HCT116 (cell line): Measurements from ENCODE around the gene EFEMP2. TPM values are rescaled to one million over a fixed set of nuclear protein-coding genes. Genes with fewer than 3 reads are reported as not detected.

Source experiments
- ATAC-seq: fragments of 200-7000 bp; cut with Tn5 transposase; 2 replicates; pipeline ENCODE4 v1.9.1; 2020; ENCODE audit warnings: mild to moderate bottlenecking, moderate library complexity
- BruUV-seq: library from RNA; stranded (reverse); fragments of 400-500 nt; replicated peaks from 2 replicates; lab custom pipeline; 2021; lab: Mats Ljungman, UMichigan
- CTCF ChIA-PET: fragments of 300-600 bp; sonication (Branson Sonifier 250); formaldehyde crosslinking; loops from one replicate; lab custom pipeline; 2021; ENCODE audit warnings: antibody characterized with exemption; lab: Charles Lee
- POLR2A ChIA-PET: fragments of 300-600, 350-600 bp; sonication (Branson Sonifier 250); formaldehyde crosslinking; loops from one replicate; lab custom pipeline; 2021; ENCODE audit warnings: antibody characterized with exemption; lab: Charles Lee
- RAD21 ChIA-PET, 2 experiments: fragments of 300-600 bp; sonication (Branson Sonifier 250); formaldehyde crosslinking; loops; one replicate each; lab custom pipeline; 2023; ENCODE audit warnings: low total read pairs in 2 of 2; ENCODE audit not compliant: uncharacterized antibody in 2 of 2, unreplicated experiment in 2 of 2, low non-redundant PET in 1 of 2; lab: Charles Lee
- DNase-seq: peaks from one replicate; pipeline ENCODE4 v3.0.0-alpha.2; 2010; ENCODE audit warnings: low read depth, low spot score
- H2AFZ ChIP-seq: fragments of 200-600 bp; shearing (Covaris generic), sonication (generic); 2 replicates; pipeline ENCODE4 v1.6.1; 2017; ENCODE audit warnings: low read depth, mixed run types, mixed read lengths, antibody characterized with exemption, low read length; ENCODE audit not compliant: poor library complexity, severe bottlenecking
- H3K27ac ChIP-seq: 2 replicates; pipeline ENCODE4 v1.5.1; 2012; ENCODE audit warnings: low read depth, low read length
- H3K27me3 ChIP-seq: fragments of 200-600 bp; sonication (generic); 2 replicates; pipeline ENCODE4 v1.6.1; 2016; ENCODE audit warnings: mixed run types, low read length, mixed read lengths; ENCODE audit not compliant: insufficient read depth
- H3K36me3 ChIP-seq, 2 experiments: fragments of 200-500 bp in 1 of 2; fragments of 200-600 bp in 1 of 2; sonication (Bioruptor generic) in 1 of 2; sonication (generic) in 1 of 2; 2 replicates each; pipeline versions ENCODE4 v1.5.1 to v1.6.1; 2014 to 2016; ENCODE audit warnings: low read length in 2 of 2, inconsistent platforms in 1 of 2, mixed read lengths in 1 of 2, mixed run types in 1 of 2; ENCODE audit not compliant: insufficient read depth in 2 of 2, control insufficient read depth in 1 of 2
- H3K4me1 ChIP-seq, 2 experiments: fragments of 200-600 bp in 1 of 2; sonication (generic) in 1 of 2; 2 replicates each; pipeline versions ENCODE4 v1.5.1 to v1.6.1; 2012 to 2017; ENCODE audit warnings: low read length in 2 of 2, inconsistent platforms in 1 of 2, mild to moderate bottlenecking in 1 of 2, mixed read lengths in 1 of 2, mixed run types in 1 of 2, moderate library complexity in 1 of 2; ENCODE audit not compliant: insufficient read depth in 2 of 2, control insufficient read depth in 1 of 2
- H3K4me2 ChIP-seq: fragments of 200-600 bp; sonication (generic); 2 replicates; pipeline ENCODE4 v1.6.1; 2017; ENCODE audit warnings: mixed run types, low read length, mixed read lengths
- H3K4me3 ChIP-seq, 2 experiments: fragments of 200-600 bp in 1 of 2; sonication (generic) in 1 of 2; replicated peaks in 1 of 2; 2 replicates each; pipeline ENCODE4 v1.5.1; 2011 to 2016; ENCODE audit warnings: low read length in 2 of 2, control low read depth in 1 of 2, low read depth in 1 of 2, mild to moderate bottlenecking in 1 of 2, mixed read lengths in 1 of 2, mixed run types in 1 of 2
- H3K79me2 ChIP-seq: fragments of 200-600 bp; sonication (generic); 2 replicates; pipeline ENCODE4 v1.6.1; 2017; ENCODE audit warnings: mild to moderate bottlenecking, mixed run types, low read length, moderate library complexity, mixed read lengths; ENCODE audit not compliant: insufficient read depth
- H3K9ac ChIP-seq: fragments of 200-600 bp; sonication (generic); 2 replicates; pipeline ENCODE4 v1.6.1; 2016; ENCODE audit warnings: low read length, mixed read lengths
- H3K9me2 ChIP-seq: fragments of 200-600 bp; sonication (generic), shearing (Covaris generic); 2 replicates; pipeline ENCODE4 v1.6.1; 2017; ENCODE audit warnings: mixed run types, mild to moderate bottlenecking, moderate library complexity; ENCODE audit not compliant: insufficient read depth
- H3K9me3 ChIP-seq, 2 experiments: fragments of 200-500 bp in 1 of 2; fragments of 200-600 bp in 1 of 2; sonication (Bioruptor generic) in 1 of 2; sonication (generic) in 1 of 2; 2 replicates each; pipeline ENCODE4 v1.6.1; 2014 to 2017; ENCODE audit warnings: low read length in 2 of 2, mixed read lengths in 2 of 2, inconsistent platforms in 1 of 2, low read depth in 1 of 2, mild to moderate bottlenecking in 1 of 2, mixed run types in 1 of 2, moderate library complexity in 1 of 2; ENCODE audit not compliant: control insufficient read depth in 1 of 2, insufficient read depth in 1 of 2
- H4K20me1 ChIP-seq: fragments of 200-600 bp; sonication (generic), shearing (Covaris generic); 2 replicates; pipeline ENCODE4 v1.6.1; 2017; ENCODE audit warnings: mixed run types, mild to moderate bottlenecking, moderate library complexity; ENCODE audit not compliant: insufficient read depth
- CEBPB ChIP-seq: IDR thresholded peaks from 2 replicates; pipeline ENCODE4 v1.6.1; 2012; ENCODE audit warnings: low read depth
- EZH2 ChIP-seq: fragments of 200-600 bp; sonication (generic); IDR thresholded peaks from 2 replicates; pipeline ENCODE4 v1.6.1; 2017; ENCODE audit warnings: antibody characterized with exemption, mixed run types
- EZH2phosphoT487 ChIP-seq: fragments of 200-600 bp; IDR thresholded peaks from 2 replicates; pipeline ENCODE4 v1.6.1; 2018; ENCODE audit warnings: antibody characterized with exemption, borderline replicate concordance
- JUND ChIP-seq: IDR thresholded peaks from 2 replicates; pipeline ENCODE4 v1.6.1; 2012
- SRF ChIP-seq: IDR thresholded peaks from 2 replicates; pipeline ENCODE4 v1.6.1; 2012; ENCODE audit warnings: low read depth
- TCF7L2 ChIP-seq: IDR thresholded peaks from 2 replicates; pipeline ENCODE4 v1.7.0; 2011; ENCODE audit warnings: borderline replicate concordance, inconsistent platforms; ENCODE audit not compliant: insufficient read depth, insufficient read length; ENCODE audit errors: extremely low read depth
- YY1 ChIP-seq: IDR thresholded peaks from 2 replicates; pipeline ENCODE4 v1.6.1; 2011; ENCODE audit warnings: low read length, low read depth, moderate library complexity, mild to moderate bottlenecking; ENCODE audit not compliant: insufficient replicate concordance; ENCODE audit errors: extremely low read depth
- ZNF274 ChIP-seq: fragments of 200-500 bp; sonication (Bioruptor generic); IDR thresholded peaks from 2 replicates; pipeline ENCODE4 v1.6.1; 2014; ENCODE audit warnings: mild to moderate bottlenecking, low read depth, low read length, inconsistent platforms
- intact Hi-C: fragments of 100-400 bp; cut with micrococcal nuclease; formaldehyde crosslinking; loops from 2 replicates; pipeline ENCODE4 v1.10.0; 2022
- total RNA-seq: library from RNA; stranded (reverse); gene quantifications from one replicate; pipeline ENCODE4 v1.2.1, GENCODE V29; 2021; ENCODE audit not compliant: unreplicated experiment
- TF ChIP-seq, protein P1 (sequence below), 3 experiments: fragments of 200-600 bp in 1 of 3; sonication (generic) in 1 of 3; IDR thresholded peaks in 2 of 3; conservative IDR thresholded peaks in 1 of 3; 2 replicates each; pipeline ENCODE4 v1.5.1; 2012 to 2017; ENCODE audit warnings: low read depth in 2 of 3, low read length in 2 of 3, antibody characterized with exemption in 1 of 3, borderline replicate concordance in 1 of 3, control low read depth in 1 of 3, mild to moderate bottlenecking in 1 of 3, mixed read lengths in 1 of 3, mixed run types in 1 of 3, moderate library complexity in 1 of 3; ENCODE audit not compliant: insufficient read depth in 1 of 3
- TF ChIP-seq, protein P2 (sequence below): IDR thresholded peaks from 2 replicates; pipeline ENCODE4 v1.6.1; 2012; ENCODE audit warnings: low read depth

EFEMP2 gene
- total RNA-seq, 1 experiment from 2014 or later = 8.4 TPM

DNA sequence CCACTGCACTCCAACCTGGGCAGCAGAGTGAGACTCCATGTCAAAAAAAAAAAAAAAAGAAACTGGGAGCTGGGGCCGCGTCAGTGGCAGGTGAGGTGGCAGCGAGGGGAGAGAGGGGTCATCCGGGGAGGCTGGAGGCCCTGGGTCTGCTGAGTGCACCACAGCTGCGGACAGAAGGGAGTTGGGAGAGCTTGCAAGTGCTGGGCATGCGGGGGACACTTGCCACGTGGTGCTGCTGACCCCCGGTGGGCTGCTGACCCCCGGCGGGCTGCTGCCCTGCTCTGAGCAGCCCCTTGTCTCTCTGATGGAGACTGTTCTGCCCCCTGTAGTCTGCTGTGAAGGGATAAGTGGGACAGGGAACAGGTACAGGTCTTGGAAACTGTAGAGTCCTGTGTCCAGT, 49.3 kb upstream of the EFEMP2 start:
- Histone ChIP-seq H3K36me3 (peaks cover 5 to 27% of the 10 kb centered on the region in 2 experiments; a peak in 3 of 4 replicates), H3K9me3 (no peaks in the 10 kb centered on the region), H3K27me3 (no peaks in the 10 kb centered on the region), H2AFZ (no peak overlapping the region), H3K9ac (no peak overlapping the region), H4K20me1 (no peaks in the 10 kb centered on the region), H3K4me2 (no peak overlapping the region), H3K79me2 (peaks cover 36% of the 10 kb centered on the region)
- POLR2A ChIA-PET = no interaction called here
- no TSS peak for BruUV-seq
- CTCF ChIA-PET = no interaction called here
- no peak for DNase-seq
- TF ChIP-seq, protein P1, sequence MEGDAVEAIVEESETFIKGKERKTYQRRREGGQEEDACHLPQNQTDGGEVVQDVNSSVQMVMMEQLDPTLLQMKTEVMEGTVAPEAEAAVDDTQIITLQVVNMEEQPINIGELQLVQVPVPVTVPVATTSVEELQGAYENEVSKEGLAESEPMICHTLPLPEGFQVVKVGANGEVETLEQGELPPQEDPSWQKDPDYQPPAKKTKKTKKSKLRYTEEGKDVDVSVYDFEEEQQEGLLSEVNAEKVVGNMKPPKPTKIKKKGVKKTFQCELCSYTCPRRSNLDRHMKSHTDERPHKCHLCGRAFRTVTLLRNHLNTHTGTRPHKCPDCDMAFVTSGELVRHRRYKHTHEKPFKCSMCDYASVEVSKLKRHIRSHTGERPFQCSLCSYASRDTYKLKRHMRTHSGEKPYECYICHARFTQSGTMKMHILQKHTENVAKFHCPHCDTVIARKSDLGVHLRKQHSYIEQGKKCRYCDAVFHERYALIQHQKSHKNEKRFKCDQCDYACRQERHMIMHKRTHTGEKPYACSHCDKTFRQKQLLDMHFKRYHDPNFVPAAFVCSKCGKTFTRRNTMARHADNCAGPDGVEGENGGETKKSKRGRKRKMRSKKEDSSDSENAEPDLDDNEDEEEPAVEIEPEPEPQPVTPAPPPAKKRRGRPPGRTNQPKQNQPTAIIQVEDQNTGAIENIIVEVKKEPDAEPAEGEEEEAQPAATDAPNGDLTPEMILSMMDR (IDR thresholded peaks at IDR 0.05 in 2 of 3, conservative IDR thresholded peaks at IDR 0.05 in 1 of 3; ENCODE audit: borderline replicate concordance in 1 of 3, insufficient read depth in 1 of 3, low read depth in 2 of 3, low read length in 2 of 3) = no peak
- no peak for TF ChIP-seq TCF7L2
- no peak for TF ChIP-seq JUND
- TF ChIP-seq CEBPB = no peak
- TF ChIP-seq EZH2 = no peak
- TF ChIP-seq ZNF274 = no peak
- TF ChIP-seq, protein P2, sequence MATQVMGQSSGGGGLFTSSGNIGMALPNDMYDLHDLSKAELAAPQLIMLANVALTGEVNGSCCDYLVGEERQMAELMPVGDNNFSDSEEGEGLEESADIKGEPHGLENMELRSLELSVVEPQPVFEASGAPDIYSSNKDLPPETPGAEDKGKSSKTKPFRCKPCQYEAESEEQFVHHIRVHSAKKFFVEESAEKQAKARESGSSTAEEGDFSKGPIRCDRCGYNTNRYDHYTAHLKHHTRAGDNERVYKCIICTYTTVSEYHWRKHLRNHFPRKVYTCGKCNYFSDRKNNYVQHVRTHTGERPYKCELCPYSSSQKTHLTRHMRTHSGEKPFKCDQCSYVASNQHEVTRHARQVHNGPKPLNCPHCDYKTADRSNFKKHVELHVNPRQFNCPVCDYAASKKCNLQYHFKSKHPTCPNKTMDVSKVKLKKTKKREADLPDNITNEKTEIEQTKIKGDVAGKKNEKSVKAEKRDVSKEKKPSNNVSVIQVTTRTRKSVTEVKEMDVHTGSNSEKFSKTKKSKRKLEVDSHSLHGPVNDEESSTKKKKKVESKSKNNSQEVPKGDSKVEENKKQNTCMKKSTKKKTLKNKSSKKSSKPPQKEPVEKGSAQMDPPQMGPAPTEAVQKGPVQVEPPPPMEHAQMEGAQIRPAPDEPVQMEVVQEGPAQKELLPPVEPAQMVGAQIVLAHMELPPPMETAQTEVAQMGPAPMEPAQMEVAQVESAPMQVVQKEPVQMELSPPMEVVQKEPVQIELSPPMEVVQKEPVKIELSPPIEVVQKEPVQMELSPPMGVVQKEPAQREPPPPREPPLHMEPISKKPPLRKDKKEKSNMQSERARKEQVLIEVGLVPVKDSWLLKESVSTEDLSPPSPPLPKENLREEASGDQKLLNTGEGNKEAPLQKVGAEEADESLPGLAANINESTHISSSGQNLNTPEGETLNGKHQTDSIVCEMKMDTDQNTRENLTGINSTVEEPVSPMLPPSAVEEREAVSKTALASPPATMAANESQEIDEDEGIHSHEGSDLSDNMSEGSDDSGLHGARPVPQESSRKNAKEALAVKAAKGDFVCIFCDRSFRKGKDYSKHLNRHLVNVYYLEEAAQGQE = no peak
- no peak for TF ChIP-seq EZH2phosphoT487
- TF ChIP-seq SRF = no peak
- TF ChIP-seq YY1 = no peak
- TF ChIP-seq, all 23 proteins: peak for 0
- H3K9me2 ChIP-seq = no peaks in the 10 kb centered on the region
- no peak overlapping the region for H3K4me3 ChIP-seq
- RAD21 ChIA-PET = no interaction called here
- H3K27ac ChIP-seq = no peak overlapping the region
- intact Hi-C loops = no loop called here
- H3K4me1 ChIP-seq = peaks cover 16 to 26% of the 10 kb centered on the region in 2 experiments
- ATAC-seq = no peak
